HepG2 (cell line): Measurements from ENCODE around the gene HS3ST4. TPM values are rescaled to one million over a fixed set of nuclear protein-coding genes. Genes with fewer than 3 reads are reported as not detected.

Source experiments
- BRD4 ChIP-seq: sonication (generic); formaldehyde crosslinking; IDR thresholded peaks from 2 replicates; pipeline ENCODE4 v1.4.0; 2020; ENCODE audit warnings: missing genetic modification reagents
- HNF4A ChIP-seq: sonication (generic); formaldehyde crosslinking; IDR thresholded peaks from 2 replicates; pipeline ENCODE4 v1.4.0; 2020; ENCODE audit warnings: missing genetic modification reagents
- HNF4G ChIP-seq, 2 experiments: sonication (generic) in 1 of 2; formaldehyde crosslinking in 1 of 2; IDR thresholded peaks; 2 replicates each; pipeline versions ENCODE4 v1.4.0 to v1.6.1; 2011 to 2020; ENCODE audit warnings: borderline replicate concordance in 2 of 2, low read depth in 2 of 2, mild to moderate bottlenecking in 2 of 2, low read length in 1 of 2, missing genetic modification reagents in 1 of 2, moderate library complexity in 1 of 2
- IKZF1 ChIP-seq: fragments of 450-650 bp; IDR thresholded peaks from 2 replicates; pipeline ENCODE4 v1.7.1; 2016
- KMT2B ChIP-seq: IDR thresholded peaks from 2 replicates; pipeline ENCODE4 v1.6.1; 2016; ENCODE audit warnings: missing genetic modification reagents, missing compliant biosample characterization
- MAZ ChIP-seq, 2 experiments: sonication (generic) in 1 of 2; formaldehyde crosslinking in 1 of 2; IDR thresholded peaks; 2 replicates each; pipeline versions ENCODE4 v1.5.0 to v1.6.1; 2012 to 2020; ENCODE audit warnings: low read depth in 2 of 2, mild to moderate bottlenecking in 2 of 2, borderline replicate concordance in 1 of 2, improper control_type of control experiment in 1 of 2, low read length in 1 of 2, missing genetic modification reagents in 1 of 2, moderate library complexity in 1 of 2
- MNT ChIP-seq: fragments of 450-650 bp; IDR thresholded peaks from 2 replicates; pipeline ENCODE4 v1.6.1; 2016
- NR2F6 ChIP-seq, 2 experiments: IDR thresholded peaks; 2 replicates each; pipeline ENCODE4 v1.6.1; 2016; ENCODE audit warnings: antibody characterized with exemption in 1 of 2, mild to moderate bottlenecking in 1 of 2
- PCBP2 ChIP-seq: fragments of 200-400 bp; formaldehyde crosslinking; optimal IDR thresholded peaks from 2 replicates; pipeline ENCODE3; 2018; ENCODE audit warnings: low read length, low read depth; ENCODE audit not compliant: poor library complexity, severe bottlenecking
- SMC3 ChIP-seq: IDR thresholded peaks from 2 replicates; pipeline ENCODE4 v1.6.1; 2011; ENCODE audit warnings: low read length, improper control_type of control experiment
- TEAD2 ChIP-seq: sonication (generic); formaldehyde crosslinking; IDR thresholded peaks from 2 replicates; pipeline ENCODE4 v1.9.0; 2021; ENCODE audit warnings: missing genetic modification reagents
- TEAD3 ChIP-seq: optimal IDR thresholded peaks from 2 replicates; pipeline ENCODE3; 2016; ENCODE audit warnings: borderline replicate concordance
- TEF ChIP-seq: sonication (generic); formaldehyde crosslinking; IDR thresholded peaks from 2 replicates; pipeline ENCODE4 v1.5.0; 2020; ENCODE audit warnings: missing genetic modification reagents
- TFAP4 ChIP-seq: sonication (generic); IDR thresholded peaks from 2 replicates; pipeline ENCODE4 v1.6.1; 2016; ENCODE audit warnings: low read depth, borderline replicate concordance
- ZNF230 ChIP-seq: sonication (generic); formaldehyde crosslinking; IDR thresholded peaks from 2 replicates; pipeline ENCODE4 v1.4.0; 2020; ENCODE audit warnings: mild to moderate bottlenecking, missing genetic modification reagents
- ZNF281 ChIP-seq: sonication (generic); formaldehyde crosslinking; IDR thresholded peaks from 2 replicates; pipeline ENCODE4 v1.4.0; 2020; ENCODE audit warnings: missing genetic modification reagents, borderline replicate concordance
- ZNF30 ChIP-seq: sonication (generic); formaldehyde crosslinking; IDR thresholded peaks from 2 replicates; pipeline ENCODE4 v1.5.0; 2020; ENCODE audit warnings: mild to moderate bottlenecking, missing genetic modification reagents
- ZNF562 ChIP-seq: sonication (generic); formaldehyde crosslinking; IDR thresholded peaks from 2 replicates; pipeline ENCODE4 v1.8.0; 2022; ENCODE audit warnings: missing genetic modification reagents, borderline replicate concordance
- ZNF660 ChIP-seq: sonication (generic); formaldehyde crosslinking; IDR thresholded peaks from 2 replicates; pipeline ENCODE4 v1.5.1; 2020; ENCODE audit warnings: mild to moderate bottlenecking, low read depth, missing genetic modification reagents, borderline replicate concordance
- ZNF800 ChIP-seq: sonication (generic); formaldehyde crosslinking; IDR thresholded peaks from 2 replicates; pipeline ENCODE4 v1.4.0; 2020; ENCODE audit warnings: missing genetic modification reagents
- ZNF816 ChIP-seq: sonication (generic); formaldehyde crosslinking; IDR thresholded peaks from 2 replicates; pipeline ENCODE4 v1.8.0; 2022; ENCODE audit warnings: missing genetic modification reagents, mild to moderate bottlenecking, borderline replicate concordance
- ZSCAN22 ChIP-seq: sonication (generic); formaldehyde crosslinking; IDR thresholded peaks from 2 replicates; pipeline ENCODE4 v1.4.0; 2020; ENCODE audit warnings: mild to moderate bottlenecking, missing genetic modification reagents
- polyA plus RNA-seq, 8 experiments: library from polyadenylated mRNA; depleted of rRNA in 3 of 8; stranded (reverse) in 7 of 8; unstranded in 1 of 8; fragments of >200 nt; fragmentation: Illumina TruSeq in 4 of 8; extraction: Trizol in 4 of 8; gene quantifications; 2 replicates each; pipeline versions ENCODE4 v1.2.1 to v1.2.3, GENCODE V29; 2011 to 2016; ENCODE audit warnings: low read depth in 4 of 8, missing spikeins in 1 of 8, mixed read lengths in 1 of 8; ENCODE audit not compliant: insufficient read depth in 1 of 8
- total RNA-seq, 5 experiments: library from RNA; depleted of rRNA; stranded (reverse); fragments of >200 nt; fragmentation: Illumina TruSeq; extraction: Trizol; gene quantifications; 2 replicates each; pipeline ENCODE4 v1.2.3, GENCODE V29; 2016; ENCODE audit warnings: low read depth in 1 of 5

Gene HS3ST4
- total and polyA plus RNA-seq, 2 of the 13 experiments (the other 11 are each of a cell fraction or from before 2014, with no cell fraction given): not detected

- no peak for TF ChIP-seq ZNF800 (CRISPR knock-in tag)
- TF ChIP-seq ZNF660 (CRISPR knock-in tag): no peak
- peak; percentile 61; the same call in 1 of the 2 replicates for TF ChIP-seq HNF4A (CRISPR knock-in tag)
- no peak for TF ChIP-seq TFAP4
- no peak for TF ChIP-seq BRD4 (CRISPR knock-in tag)
- no peak for TF ChIP-seq ZNF30 (CRISPR knock-in tag)
- no peak for TF ChIP-seq MNT
- no peak for TF ChIP-seq IKZF1
- no peak for TF ChIP-seq MAZ (IDR thresholded peaks at IDR 0.05; ENCODE audit: borderline replicate concordance, low read depth, low read length)
- TF ChIP-seq MAZ (CRISPR knock-in tag; IDR thresholded peaks at IDR 0.05; ENCODE audit: low read depth): no peak
- TF ChIP-seq KMT2B (CRISPR knock-in tag): no peak
- TF ChIP-seq HNF4G (IDR thresholded peaks at IDR 0.05; ENCODE audit: borderline replicate concordance, low read depth, low read length): peak; percentile 51
- TF ChIP-seq HNF4G (CRISPR knock-in tag; IDR thresholded peaks at IDR 0.05; ENCODE audit: borderline replicate concordance, low read depth): no peak
- peak; percentile 80 for TF ChIP-seq SMC3
- TF ChIP-seq ZNF281 (CRISPR knock-in tag): no peak
- TF ChIP-seq ZSCAN22: no peak
- TF ChIP-seq PCBP2: no peak
- TF ChIP-seq ZNF230 (CRISPR knock-in tag): no peak
- no peak for TF ChIP-seq TEAD2 (CRISPR knock-in tag)
- TF ChIP-seq NR2F6 (IDR thresholded peaks at IDR 0.05): peak; percentile 56
- peak; percentile 42; the same call in 1 of the 2 replicates for TF ChIP-seq NR2F6 (CRISPR knock-in tag; IDR thresholded peaks at IDR 0.05)
- no peak for TF ChIP-seq ZNF562 (CRISPR knock-in tag)
- TF ChIP-seq TEF: peak; percentile 92
- peak; percentile 36 for TF ChIP-seq TEAD3 (CRISPR knock-in tag)
- no peak for TF ChIP-seq ZNF816 (CRISPR knock-in tag)
Observed at GRCh38 chr16:25707982-25708583, 16.3 kb downstream of the HS3ST4 start (continued).
